Medulla oblongata (tissue), 1 donor: ENCODE results near the gene NEU1.
A peak's percentile ranks its signal among the peaks of the same experiment; 100 is the strongest.
"Not testable (repeated sequence)": the region's sequence is repeated elsewhere in the genome, so short reads cannot be mapped to it uniquely, and the experiment has no call there.

ENCODE experiments used
- DNase-seq: peaks from one replicate; pipeline ENCODE4 v3.0.0-alpha.2; 2015; ENCODE audit errors: extremely low spot score

NEU1 gene

DNA sequence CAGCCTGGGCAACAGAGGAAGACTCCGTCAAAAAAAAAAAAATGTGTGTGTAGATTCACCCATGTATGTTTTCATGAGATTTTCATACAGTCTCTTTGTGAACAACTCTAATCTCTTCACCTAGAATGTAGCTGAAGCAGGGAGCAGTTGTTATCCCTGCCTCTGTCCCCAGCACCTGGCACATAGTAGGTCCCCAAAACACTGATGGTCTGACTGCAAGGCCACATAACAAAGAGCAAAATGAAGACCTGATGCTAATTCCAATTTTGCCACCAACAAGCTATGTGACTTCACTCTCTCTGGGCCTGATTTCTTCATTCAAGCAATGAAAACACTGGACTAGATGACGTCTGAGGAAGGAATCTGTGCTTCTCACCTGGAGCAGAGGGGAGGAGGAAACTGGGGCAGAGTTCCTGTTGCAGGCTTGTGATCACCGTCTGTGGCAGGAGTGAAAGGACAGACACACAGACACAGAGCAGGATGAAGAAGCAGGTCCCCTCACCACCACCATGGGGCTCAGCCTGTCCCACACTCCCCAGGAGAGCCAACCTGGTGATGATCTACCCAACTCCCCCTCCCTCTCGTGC is 11.6 kb upstream of the NEU1 start:
- no peak for DNase-seq

DNA sequence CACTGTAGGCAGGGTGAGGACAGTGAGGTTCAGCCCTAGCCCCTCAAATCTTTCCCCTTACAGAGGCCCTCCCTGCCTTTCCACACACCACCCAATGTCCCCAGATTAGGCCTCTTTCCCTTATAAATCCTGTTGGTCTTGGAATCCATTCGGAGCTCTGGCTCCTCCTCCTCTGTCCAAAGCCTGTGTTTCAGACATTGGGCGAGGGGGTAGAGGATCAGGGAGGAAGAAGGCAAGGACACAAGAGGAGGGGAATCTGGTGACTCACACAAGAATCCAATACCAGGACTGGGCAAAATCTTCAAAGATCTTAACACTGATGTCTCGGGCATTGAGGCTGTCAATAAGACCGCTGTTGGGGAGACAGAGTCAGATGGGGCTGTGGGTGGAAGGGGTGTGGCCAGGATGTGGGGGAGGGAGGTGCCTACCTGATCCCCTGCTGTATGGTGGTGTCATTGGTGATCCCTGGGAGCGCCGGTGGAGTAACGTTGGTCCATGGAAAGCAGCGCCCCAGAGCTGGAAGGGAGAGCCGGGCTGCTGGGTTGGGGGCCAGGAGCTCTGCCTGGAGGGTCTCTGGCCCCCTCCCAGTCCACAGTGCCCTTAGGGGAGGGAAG is 8.5 kb upstream of the NEU1 start:
- DNase-seq, result no peak

DNA sequence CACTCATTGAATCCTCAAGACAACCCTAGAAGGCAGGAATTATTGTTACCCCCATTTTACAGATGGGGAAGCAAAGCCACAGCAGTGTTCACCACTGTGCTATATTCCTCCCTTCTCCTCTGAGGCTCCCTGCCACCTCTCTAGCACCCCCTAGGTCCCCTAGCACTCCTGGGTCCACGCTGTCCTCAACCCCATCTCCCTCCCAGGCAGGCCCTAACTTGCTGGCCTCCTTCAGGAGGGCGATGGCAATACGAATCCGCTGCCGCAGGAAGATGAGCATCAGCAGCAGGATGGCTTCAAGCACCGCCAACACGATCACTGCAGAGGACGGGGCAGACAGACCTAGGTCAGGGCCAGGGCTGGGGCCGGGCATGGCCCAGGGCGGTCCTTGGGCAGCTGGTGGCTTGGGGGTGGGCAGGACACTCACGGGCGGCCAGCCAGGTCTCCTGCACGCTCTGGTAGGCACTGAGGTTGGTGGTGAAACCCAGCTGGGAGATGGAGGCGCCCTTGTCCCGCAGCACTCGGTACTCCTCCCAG is 7.8 kb upstream of the NEU1 start:
- no peak for DNase-seq

DNA sequence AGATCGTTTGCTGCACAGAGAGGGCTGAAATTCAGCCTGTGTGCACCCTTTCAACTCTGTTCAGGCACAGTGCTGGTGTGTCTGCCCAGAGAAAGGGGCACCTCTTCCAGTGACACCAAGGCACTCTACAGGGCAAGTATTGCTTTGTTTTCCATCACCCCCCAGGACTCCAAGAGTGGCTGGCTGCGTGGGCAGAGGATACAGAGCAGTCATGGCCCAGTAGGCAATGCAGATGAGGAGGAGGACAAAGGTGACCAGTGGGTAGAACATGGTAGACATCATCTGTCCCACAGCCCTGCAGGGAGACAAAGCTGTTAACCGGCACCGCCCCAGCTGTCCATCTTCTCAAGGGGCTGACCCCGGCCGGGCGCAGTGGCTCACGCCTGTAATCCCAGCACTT is 6.7 kb upstream of the NEU1 start:
- DNase-seq, result no peak

DNA sequence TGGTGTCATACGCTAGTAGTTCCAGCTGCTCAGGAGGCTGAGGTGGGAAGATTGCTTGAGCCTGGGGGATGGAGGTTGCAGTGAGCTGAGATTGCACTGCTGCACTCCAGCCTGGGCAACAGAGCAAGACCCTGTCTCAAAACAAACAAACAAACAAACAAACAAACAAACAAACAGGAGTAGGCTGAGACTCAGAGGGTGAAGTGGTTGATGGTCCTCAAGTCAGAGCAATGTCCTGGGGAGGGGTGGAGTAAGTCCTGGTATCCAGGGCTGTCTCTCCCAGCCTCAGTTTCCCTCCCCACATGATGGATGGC is 6.0 kb upstream of the NEU1 start:
- not testable (repeated sequence) for DNase-seq

DNA sequence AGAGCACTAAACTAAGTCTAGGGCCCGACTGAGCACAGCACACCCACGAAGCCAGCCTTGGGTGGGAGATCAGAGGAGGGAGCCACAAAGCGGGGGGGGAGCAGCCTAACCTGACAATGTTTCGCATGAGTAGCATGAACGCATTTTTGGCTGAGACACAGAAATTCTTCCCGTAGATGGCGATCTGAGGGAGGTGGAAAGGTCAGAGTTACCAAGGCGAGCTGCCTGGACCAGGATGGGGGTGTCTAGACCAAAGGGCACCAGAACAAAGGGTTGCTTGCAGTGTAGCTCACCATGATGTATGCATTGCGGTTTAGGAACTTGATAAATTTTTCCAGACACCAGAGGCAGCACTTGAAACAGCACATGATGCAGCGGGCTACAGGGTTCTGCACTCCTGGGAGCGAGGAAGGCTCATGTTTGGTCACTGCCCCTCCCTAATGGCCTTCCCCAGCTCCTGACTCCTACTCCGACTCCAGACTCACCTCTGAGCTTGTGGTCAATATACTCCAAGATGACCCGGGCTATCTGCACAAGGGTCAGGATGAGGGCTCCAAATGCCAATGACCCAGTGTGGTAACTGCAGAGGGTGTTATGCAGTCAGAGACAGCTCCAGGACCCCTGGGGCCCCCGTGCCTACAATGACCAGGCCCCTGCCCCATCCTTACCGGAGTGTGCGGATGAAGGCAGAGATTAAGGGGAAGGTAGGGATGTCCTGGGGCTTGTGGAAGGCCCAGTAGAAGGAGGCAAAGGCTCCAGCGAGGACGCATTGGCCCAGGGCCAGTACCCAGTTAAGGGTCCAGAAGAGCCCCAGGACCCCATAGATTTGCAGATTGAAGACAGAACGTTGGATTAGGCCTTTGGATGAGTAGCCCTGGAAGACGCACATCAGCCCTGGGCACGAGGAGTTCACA is 2.8 kb upstream of the NEU1 start:
- no peak for DNase-seq

DNA sequence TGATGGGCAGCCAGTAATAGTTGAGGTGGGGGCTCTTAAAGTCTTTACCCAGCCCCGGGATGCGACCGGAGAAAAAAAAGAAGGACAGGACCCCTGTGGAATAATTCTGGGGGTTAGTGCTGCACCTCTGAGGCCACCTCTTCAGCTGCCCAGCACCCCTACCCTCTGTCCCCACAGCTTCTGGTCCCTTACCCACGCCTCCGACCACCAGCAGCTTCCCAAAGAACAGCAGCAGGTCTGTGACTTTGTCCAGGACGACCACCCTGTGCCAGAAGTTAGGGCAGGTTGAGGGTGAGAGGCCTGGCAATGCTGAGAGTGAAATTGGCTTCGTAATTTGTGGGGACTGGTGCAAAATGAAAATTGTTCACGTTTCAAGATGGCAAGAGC is 2.2 kb upstream of the NEU1 start:
- no peak for DNase-seq

DNA sequence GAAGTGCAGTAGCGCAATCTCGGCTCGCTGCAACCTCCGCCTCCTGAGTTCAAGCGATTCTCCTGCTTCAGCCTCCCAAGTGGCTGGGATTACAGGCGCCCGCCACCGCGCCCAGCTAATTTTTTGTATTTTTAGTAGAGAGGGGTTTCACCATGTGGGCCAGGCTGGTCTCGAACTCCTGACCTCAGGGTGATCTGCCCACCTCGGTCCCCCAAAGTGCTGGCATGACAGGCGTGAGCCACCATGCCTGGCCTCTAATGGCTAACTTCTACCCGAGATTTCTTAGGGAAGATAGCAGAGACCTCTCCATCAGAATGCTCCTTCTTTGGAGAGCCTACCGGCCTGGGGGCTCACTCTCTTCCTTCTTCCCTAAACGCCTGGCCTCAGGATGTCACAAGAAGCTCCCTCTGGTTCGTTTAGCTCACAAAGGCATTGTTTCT is 1.5 kb upstream of the NEU1 start:
- not testable (repeated sequence) for DNase-seq

DNA sequence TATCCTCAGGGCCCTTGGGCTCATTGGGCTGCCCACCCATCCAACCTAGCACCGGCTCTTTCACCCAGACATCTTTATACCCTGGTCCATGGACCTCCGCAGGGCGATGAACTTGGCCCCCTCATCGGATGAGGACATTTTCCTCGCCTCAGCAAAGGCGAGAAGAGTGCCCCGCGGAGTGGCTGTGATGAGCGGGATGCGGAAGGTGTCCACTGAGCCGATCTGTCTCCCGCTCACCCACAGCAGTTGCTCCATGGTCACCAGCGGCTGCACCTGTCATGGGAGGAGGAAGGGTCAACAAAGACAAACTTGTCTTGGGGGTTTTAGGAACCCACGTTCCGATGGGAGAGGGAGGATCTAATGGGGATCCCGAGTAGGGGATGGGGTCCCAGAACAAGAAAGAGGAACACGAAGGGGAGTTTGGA is 690 bp downstream of the NEU1 start:
- peak; percentile 16 for DNase-seq

DNA sequence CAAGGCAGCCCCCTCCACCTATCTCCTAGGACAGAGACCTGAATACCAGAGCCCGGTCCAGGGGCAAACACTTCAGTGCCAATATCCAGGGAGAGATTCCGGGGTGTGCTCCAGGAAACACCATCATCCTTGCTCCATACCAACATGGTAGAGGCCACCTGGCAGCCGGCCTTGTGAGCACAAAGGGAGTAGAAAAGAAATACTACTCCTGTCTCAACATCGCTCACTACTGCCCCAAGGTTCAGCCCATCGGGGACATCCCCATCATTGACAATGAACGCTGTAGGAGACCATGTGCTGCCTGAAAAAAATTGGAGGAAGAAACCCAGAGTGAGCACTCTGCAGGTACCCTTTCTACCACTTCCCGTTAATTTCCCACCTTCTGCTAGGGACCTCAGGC is 1.5 kb downstream of the NEU1 start:
- DNase-seq, result no peak

DNA sequence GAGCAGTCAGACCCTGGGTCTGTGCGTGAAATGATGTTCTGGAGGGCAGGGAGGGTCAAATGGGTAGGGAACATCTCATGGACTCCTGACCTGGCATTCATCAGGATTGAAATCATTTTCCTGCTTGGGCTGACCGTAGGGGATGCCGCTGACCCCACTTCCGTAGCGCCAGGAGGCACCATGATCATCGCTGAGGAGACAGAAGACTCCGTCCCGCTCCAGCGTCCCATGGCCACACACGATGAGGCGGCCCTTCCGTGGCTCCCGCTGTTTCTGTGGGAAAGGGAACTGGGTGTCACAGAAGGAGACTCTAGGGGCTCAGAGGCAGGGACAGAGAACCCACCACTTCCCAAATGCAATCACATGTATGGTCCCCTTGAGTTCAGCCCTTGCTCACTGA is 2.3 kb downstream of the NEU1 start:
- DNase-seq, result no peak

DNA sequence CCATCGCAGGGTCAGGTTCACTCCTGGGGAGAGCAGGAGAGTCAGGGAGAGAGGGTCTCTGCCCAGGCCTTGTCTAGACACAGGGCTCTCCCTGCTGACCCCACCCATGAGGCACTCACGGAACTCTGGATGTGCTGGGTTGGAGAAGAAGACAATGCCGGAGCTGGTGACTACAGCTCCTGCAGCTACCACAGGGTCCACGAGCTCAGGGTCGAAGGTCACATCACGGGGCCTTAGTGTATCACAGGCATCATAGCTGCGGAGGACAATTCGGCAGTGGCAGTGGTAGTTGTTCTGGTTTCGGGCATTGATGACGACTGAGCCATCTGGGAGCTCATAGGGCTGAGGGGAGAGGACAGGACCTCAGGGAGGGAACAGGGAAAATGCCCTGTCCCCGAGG is 2.7 kb downstream of the NEU1 start:
- DNase-seq, result no peak

DNA sequence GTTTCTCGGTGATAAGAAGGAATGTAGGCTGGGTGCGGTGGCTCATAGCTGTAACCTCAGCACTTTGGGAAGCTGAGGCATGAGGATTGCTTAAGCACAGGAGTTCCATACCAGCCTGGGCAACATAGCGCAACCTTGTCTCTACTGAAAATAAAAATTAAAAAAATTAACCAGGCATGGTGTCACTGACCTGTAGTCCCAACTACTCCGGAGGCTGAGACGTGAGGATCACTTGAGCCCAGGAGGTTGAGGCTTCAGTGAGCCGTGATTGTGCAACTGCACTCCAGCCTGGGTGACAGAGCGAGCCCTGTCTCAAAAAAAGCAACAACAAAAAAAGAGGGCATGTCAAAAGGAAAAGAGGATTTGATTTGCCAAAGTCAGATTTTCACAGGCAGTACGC is 3.9 kb downstream of the NEU1 start:
- no peak for DNase-seq

DNA sequence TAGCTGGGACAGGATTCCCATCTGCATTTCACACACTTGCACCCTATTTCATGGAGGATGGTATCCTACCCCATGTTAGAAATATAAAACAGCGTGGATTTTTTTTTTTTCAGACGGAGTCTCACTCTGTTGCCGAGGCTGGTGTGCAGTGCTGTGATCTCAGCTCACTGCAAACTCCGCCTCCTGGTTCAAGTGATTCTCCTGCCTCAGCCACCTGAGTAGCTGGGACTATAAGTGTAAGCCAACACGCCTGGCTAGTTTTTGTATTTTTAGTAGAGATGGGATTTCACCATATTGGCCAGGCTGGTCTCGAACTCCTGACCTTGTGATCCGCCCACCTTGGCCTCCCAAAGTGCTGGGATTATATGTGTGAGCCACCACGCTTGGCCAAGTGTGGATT is 4.8 kb downstream of the NEU1 start:
- not testable (repeated sequence) for DNase-seq

DNA sequence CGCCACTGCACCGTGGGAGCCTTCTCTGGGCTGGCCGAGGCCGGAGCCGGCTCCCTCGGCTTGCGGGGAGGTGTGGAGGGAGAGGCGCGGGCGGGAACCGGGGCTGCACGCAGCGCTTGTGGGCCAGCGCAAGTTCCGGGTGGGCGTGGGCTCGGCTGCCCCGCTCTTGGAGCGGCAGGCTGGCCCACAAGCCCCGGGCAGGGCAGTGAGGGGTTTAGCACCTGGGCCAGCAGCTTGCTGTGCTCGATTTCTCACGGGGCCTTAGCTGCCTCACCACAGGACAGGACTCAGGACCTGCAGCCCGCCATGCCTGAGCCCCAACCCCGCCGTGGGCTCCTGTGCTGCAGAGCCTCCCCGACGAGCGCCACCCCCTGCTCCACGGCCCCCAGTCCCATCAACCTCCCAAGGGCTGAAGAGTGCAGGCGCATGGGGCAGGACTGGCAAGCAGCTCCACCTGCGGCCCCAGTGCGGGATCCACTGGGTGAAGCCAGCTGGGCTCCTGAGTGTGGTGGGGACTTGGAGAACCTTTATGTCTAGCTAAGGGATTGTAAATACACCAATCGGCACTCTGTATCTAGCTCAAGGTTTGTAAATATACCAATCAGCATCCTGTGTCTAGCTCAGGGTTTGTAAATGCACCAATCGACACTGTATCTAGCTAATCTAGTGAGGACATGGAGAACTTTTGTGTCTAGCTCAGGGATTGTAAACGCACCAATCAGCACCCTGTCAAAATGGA is 10.5 kb downstream of the NEU1 start:
- not testable (repeated sequence) for DNase-seq

DNA sequence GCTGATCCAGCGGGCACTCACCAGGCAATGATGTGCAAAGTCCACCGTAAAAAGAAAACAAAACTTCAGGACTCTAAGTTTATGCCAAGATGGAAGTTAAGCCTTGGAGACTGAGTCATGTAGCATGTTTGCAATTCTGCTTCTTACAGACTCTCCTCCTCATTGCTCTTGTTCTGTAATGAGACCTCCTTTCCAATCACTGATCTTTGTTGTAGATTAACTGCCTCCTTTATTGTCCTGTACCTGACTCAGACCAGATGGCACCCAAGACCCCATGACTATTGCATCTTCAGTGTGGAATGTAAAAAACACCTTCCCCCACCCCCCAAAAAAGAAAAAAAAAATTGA is 11.2 kb downstream of the NEU1 start:
- DNase-seq, result no peak

DNA sequence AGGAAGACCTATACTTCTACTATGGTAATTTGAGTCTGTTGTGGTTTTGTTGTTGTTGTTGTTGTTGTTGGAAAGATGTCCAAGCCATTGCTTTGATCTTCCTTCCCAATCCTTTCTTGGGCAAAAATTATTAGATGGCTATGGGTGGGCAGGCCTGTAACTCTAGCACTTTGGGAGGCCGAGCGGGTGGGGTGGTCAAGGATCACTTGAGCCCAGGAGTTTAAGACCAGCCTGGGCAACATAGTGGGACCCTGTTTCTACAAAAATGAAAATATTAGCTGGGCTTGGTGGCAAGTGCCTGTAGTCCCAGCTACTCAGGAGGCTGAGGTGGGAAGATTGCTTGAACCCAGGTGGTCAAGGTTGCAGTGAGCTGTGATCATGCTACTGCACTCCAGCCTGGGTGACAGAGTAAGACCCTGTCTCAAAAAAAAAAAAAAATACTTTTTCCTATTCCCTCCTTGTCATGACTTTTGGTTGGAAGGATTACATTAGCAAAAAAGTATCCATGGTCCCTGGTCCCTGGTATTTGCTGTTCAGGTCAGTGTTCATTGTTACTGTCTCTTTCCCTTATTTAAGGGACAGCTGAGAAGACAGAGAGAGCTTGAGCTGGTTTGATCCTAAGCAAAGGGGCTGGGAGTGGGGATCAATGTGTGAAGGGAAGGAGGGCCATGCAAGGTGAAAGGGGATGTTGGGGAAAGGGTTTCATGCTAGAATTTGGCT is 11.7 kb downstream of the NEU1 start:
- DNase-seq, result no peak

DNA sequence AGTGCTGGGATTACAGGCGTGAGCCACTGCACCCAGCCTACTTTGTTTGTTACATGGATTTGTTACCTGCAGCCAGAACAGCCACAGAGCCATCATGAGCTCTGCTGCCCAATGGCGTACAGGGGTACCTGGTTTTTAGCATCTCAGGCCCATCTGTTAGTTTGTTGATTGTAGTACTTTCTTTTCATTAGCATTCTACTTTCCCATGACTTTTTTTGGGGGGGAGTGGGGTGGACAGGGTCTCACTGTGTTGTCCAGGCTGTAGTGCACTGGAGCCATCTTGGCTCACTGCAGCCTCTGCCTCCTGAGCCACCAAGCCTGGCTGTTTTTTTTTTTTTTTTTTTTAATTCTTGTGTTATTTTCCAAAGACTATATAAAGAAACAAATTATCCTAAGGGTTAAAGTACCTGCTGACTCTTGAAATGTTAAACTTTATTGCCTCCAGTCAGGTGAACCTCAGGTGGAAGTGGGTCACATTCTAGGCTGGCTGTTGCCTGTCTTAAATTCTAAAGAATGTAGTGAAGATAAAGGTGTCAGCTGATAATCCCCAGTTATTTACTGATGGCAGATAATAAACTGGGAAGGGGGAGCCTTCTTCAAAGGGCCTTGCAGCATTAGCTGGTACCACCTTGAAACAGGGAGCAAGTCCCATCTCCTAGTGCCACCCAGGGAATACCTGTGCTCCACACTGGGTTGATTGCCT is 15.2 kb downstream of the NEU1 start:
- no peak for DNase-seq

DNA sequence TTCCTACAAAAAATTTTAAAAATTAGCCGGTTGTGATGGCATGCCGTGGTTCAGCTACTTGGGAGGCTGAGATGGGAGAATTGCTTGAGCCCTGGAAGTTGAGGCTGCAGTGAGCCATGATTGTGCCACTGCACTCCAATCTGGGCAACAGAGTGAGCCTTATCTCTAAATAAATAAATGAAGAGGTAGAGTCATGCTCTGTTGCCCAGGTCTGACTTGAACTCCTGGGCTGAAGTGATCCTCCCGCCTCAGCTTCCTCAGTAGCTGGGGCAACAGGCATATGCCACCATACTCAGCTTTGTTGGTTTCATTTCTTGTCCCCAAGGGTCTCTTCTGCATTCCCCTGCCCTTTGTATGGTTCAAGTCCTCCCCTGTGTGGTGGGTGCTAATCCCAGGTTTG is 18.1 kb downstream of the NEU1 start:
- DNase-seq, result no peak

DNA sequence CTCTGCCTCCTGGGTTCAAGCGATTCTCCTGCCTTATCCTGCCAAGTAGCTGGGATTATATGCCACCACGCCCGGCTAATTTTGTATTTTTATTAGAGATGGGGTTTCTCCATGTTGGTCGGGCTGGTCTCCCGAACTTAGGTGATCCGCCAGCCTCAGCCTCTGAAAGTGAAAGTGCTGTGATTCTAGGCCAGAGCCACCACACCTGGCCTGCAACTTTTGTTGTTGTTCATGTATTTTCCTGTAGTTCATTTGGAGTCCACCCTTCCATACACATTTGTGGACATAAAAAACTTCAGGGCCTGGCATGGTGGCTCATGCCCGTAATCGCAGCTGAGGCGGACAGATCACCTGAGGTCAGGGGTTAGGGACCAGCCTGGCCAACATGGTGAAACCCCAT is 20.6 kb downstream of the NEU1 start:
- DNase-seq, result no peak

DNA sequence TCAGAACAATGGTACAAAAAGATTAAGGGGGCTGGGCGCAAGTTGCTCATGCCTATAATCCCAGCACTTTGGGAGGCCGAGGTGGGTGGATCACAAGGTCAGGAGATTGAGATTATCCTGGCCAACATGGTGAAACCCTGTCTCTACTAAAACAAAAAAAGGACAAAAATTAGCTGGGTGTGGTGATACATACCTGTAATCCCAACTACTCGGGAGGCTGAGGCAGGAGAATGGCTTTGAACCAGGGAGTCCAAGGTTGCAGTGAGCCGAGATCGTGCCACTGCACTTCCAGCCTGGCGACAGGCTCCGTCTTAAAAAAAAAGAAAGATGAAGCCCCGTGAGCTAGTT is 22.9 kb downstream of the NEU1 start:
- not testable (repeated sequence) for DNase-seq
